ENCODE results near the gene SCCPDH. TPM values are rescaled to one million over a fixed set of nuclear protein-coding genes. Genes with fewer than 3 reads are reported as not detected.

SCCPDH gene
- total RNA-seq, 1 donor from 2014 or later: 31.4 TPM

DNA sequence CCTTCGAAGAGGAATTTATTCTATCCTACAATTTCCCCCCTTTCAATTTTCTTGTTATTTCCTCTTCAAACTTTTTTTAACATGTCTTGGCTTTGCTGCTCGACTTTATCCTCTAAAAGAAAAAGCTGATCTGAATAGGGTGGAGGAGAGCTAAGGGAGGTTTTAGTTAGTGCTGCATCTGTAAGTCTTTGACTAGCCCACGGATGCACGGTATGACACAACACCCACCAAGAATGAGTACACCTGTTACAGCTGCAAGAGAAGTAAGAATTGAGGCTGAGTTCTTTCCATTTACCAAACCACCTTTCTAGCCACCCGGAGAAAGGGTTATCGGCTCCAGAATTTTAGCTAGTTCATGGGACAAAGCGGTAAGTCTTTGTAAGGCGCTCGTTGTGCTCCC, 23.8 kb downstream of the SCCPDH start:
- no peak for DNase-seq (ENCODE audit: extremely low read depth, low read depth, low spot score)

GRCh38 chr1:246748867-246749266, 24.7 kb downstream of the SCCPDH start:
- no peak for DNase-seq (ENCODE audit: extremely low read depth, low read depth, low spot score)

DNA sequence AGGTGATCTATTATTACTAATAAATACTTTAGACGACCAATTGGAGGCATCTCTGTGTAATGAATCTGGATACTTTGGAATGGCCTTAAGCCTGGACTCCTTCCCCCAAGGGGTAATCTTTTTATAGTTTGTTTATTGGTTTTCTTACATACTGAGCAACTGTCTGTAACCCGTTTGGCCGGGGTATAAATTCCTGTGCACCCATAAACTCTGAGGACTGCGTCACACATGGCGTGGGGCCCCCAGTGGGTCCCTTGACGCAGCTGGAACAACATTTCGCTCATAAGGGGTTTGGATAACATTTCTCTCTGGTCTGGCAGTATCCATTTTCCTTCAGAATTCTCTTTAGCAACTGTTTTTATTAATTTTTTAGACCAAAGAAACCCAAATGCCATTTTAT, 26.5 kb downstream of the SCCPDH start:
- DNase-seq (ENCODE audit: extremely low read depth, low read depth, low spot score): no peak

DNA sequence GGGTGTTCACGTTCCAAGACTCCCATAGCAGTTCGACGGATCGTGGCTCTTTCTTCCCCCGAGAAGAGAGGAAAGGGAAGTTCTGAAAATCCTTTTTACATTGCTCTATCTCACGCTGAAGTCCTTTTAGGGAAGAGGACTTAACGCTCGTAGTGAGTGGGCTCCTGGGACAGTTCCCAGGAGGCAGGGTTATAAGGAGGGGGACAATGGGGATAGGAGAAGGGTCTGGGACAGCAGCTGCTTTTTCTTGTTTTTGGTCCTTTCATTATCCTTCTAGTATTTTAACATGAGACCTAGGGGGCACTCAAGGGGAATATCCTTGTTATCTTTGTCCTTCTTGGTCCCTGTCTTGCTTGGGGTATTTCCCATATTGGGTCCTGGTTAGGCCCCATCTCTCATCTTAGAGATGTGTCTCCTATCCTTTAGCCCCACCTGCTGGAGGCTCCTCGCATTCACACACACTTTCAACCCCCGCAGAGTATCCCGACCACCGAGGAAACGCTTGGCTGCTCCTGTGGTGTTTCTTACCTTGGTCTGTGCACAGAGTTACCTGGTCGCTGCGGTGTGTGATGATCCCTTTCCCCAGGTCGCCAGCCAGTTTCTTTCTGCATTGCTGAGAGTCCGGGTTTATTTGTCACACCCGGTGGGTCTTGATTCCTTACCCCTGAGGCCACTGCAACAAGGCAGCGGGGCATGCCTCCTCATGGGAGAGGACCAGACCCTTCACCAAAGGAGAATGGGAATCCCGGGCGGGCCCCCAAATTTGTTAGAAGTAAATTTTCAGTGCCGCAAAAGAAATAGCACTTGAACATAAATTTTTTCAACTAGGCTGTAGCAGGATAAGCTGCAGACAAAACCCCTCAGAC, 29.7 kb downstream of the SCCPDH start:
- peak; percentile 23 for DNase-seq (ENCODE audit: extremely low read depth, low read depth, low spot score)

DNA sequence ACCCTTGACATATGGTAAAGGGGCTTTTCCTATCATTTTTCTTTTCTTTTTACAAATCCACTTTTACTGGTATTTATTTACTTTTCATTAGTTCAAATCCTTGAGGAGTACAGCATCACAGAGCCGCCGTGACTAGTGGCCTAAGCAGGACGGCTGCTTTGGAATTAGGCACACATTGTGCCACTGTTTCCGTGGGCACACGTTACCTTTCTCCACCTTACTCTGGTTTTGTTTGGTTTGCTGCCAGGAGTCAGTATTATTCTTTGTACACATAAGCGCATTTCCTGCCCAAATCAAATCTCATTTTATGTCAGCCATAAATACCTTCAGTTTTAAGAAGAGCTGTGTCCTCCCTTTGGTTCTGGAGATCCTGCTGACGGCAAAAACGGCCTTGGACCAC, 31.2 kb downstream of the SCCPDH start:
- no peak for DNase-seq (ENCODE audit: extremely low read depth, low read depth, low spot score)

DNA sequence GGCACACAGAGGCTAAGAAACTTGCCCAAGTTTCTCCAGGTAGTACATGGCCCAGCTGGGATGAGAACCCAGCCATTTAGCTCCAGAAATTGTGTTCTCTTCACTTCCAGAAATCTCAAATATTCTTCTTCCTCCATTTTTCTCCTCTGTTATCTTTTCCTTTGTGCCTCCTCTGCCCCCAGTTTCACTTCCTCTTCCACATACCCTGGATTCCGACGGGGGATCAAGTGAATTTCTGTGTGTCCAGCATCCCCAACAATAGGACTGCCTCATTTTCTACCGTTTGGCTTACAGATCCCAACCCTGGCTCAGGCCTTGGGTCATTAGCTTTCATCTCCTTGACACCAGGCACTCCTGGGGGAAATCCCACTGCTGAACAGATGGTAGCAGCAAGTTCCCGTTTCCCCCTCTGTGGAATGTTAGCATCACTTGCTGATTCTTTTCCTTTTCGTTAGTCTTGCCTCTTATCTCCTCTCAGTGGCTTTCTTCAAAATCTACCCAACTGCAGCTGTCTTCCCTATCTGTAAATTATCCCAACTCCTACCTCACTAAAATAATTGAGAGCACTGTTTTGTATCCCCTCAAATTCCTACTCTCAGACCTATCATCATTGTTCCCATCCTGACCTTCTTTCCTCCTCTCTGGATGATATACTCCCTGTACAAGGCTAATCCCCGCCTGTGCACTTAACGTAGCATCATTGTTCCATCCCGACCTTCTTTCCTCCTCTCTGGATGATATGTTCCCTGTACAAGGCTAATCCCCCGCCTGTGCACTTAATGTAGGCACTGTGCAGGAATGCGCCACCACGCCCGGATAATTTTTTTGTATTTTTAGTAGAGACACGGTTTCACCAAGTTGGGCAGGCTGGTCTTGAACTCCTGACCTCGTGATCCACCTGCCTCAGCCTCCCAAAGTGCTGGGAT, 36.5 kb downstream of the SCCPDH start:
- DNase-seq (ENCODE audit: extremely low read depth, low read depth, low spot score): no peak

DNA sequence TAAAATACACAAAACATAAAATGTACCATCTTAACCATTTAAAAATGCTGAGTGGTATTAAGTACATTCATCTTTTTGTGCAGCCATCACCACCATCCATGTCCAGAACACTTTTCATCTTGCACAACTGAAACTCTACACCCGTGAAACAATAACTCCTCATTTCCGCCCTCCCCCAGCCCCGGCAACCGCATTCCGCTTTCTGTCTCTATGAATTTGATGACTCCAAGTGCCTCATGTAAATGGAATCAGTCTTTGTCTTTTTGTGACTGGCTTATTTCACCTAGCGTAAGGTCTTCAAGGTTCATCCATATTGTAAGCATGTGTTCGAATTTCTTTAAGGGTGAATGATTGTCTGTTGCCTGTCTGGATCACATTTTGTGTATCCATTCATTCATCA, 37.2 kb downstream of the SCCPDH start:
- DNase-seq (ENCODE audit: extremely low read depth, low read depth, low spot score): no peak

GRCh38 chr1:246765521-246765920, 41.3 kb downstream of the SCCPDH start:
- DNase-seq (ENCODE audit: extremely low read depth, low read depth, low spot score): no peak

GRCh38 chr1:246768403-246769020, 44.3 kb downstream of the SCCPDH start:
- no peak for DNase-seq (ENCODE audit: extremely low read depth, low read depth, low spot score)

DNA sequence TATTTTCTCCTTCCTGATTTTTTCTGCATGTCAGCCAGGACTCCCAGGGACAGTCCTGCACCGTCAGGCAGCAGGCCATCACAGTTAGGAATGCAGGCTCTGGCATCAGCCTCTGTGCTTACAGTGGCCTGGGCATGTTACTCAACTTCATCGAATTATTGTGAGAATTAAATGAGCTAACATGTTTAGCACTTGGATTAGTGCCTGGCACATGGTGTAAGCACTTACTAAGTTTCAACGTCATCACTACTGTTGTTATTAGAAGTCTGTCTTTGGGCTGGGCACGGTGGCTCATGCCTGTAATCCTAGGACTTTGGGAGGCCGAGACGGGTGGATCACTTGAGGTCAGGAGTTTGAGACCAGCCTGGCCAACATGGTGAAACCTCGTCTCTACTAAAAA, 45.1 kb downstream of the SCCPDH start:
- DNase-seq (ENCODE audit: extremely low read depth, low read depth, low spot score): no peak

DNA sequence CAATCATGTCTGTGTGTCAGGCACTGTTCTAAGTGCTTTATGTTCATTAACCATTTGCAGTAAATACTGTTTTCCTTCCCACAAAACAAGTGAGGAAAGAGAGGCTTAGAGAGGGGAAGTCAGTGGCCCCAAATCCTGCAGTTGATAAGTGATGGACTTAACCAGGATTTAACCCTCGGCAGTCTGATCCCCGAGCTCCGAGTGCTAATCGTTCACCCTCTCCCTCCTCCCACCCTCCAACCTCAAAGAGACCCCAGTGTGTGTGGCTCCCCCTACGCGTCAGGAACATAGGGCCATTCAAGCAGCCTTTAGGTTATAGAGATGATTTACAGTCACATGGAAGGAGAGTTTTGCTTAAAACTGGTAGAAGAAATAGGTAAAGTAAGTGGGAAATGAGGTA, 47.2 kb downstream of the SCCPDH start:
- DNase-seq (ENCODE audit: extremely low read depth, low read depth, low spot score): no peak

DNA sequence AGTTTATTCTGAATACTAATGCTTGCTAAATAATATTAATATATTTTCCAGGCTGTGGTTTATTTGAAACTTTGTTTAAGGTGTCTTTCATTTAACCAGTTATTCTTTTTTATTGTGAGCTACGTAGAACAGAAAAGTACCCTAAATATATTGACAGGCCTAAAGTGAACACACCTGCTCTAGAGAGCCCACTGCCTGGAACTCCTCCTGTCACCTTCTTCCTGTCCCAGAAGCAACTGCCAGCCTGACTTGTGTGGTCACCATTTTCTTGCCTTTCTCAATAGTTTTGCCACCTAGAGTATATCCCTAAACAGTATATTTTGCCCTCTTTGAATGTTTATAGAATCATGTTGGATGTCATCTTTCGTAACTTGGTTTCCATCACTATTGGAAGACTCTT, 48.5 kb downstream of the SCCPDH start:
- DNase-seq (ENCODE audit: extremely low read depth, low read depth, low spot score): no peak

DNA sequence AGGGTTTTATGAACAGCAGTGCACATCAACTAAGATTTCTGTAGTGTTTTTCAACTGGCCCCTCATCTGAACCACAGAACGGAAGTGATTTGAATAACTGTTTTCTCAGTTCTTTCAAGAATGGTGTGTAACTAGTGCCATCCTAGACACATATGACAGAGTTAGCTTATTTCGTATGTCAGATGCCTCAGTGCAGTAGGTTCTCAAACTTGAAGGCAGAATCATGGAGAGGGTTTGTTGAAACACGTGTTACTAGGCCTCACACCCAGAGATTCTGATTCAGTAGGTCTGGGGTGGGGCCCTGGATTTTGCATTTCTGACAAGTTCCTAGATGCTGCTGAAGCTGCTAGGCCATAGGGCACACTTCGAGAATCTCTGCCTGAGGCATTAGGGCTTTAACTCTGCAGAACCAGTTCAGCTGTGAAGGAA, 49.0 kb downstream of the SCCPDH start:
- no peak for DNase-seq (ENCODE audit: extremely low read depth, low read depth, low spot score)

DNA sequence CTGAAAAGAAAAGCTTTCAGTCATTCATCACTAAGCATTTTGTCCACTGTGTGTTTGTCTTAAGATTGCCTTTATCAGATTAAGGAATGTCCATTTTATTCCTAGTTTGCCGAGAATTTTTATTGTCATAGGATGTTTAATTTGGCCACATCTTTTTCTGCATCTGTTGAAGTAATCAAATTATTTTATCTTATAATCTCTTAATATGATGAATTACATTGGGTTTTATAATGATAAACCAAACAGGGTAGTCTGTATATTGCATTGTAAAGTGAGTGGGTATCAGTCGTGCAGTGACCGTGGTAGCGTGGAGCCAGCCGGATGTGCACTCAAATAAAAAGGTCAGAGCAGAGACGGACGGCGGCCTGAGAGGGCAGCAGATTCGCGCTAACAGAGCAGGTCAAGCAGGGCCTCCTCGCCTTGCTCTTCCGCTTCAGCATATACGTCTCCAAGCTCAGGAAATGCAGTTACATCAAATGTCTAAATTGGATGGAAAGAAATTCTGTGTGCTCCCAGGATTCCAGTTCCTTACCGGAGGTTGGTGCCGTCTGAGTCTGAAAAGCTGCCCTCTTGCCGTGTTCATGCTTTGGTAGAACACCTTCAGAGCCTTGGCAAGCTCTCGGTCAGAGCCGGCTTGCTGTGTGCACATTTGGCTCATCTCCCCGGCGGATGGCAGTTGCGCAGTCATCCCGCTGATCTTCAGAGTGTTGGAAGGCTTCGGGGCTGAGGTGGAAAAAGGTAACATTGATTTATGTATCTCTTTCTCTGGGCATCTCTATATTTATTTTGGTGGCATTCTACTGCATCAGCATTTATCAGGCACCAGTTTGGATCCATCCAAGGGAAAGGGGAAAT, 51.5 kb downstream of the SCCPDH start:
- DNase-seq (ENCODE audit: extremely low read depth, low read depth, low spot score): no peak

DNA sequence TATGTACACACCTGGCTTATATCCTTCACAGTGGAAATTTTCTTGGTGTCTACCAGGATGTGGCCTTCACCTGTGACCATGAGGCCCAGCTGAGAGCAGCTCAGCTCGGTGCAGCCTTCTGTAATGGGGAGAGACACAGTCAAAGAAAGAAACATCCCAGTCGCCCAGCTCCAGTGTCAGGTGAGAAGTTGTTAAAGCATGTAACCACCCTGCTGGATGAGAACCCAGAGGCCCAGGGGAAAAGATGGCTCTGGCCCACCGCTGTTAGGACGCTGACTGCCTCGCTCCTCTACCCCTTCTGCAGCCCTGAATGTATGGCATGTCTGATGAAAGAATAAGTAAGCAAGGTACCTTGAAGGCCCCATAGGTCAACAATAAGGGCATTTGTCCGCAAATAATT, 52.7 kb downstream of the SCCPDH start:
- DNase-seq (ENCODE audit: extremely low read depth, low read depth, low spot score): no peak

GRCh38 chr1:246778663-246779062, 54.5 kb downstream of the SCCPDH start:
- DNase-seq (ENCODE audit: extremely low read depth, low read depth, low spot score): no peak

DNA sequence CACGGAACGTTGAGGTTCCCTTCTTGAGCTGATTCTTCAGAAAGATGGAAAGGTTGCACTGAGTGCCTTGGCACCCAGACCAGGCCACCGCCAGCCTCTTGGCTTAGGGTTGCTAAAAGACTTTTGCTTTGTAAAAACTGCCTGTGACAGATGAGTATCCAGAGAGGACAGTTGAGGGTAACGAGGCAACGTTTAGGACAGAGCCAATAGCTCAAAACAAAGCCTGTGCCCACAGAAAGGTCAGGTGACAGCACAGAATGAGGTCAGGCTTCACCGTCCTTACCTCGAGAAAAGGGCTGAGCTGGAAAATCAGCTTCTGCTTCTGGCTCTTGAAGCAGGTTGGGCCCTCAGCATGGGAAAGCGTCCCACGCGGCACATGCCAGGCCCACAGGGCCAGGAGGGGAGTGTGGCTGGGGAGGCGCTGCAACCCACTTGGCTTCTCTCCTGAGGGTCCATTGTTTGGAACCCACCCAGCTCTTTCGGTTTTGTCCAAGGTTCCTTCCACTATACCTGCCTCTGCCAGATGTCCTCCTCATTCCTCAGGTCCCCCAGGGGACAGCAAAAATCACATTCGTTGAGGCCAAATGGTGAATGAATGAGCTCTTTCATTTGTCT, 55.5 kb downstream of the SCCPDH start:
- DNase-seq (ENCODE audit: extremely low read depth, low read depth, low spot score): no peak

DNA sequence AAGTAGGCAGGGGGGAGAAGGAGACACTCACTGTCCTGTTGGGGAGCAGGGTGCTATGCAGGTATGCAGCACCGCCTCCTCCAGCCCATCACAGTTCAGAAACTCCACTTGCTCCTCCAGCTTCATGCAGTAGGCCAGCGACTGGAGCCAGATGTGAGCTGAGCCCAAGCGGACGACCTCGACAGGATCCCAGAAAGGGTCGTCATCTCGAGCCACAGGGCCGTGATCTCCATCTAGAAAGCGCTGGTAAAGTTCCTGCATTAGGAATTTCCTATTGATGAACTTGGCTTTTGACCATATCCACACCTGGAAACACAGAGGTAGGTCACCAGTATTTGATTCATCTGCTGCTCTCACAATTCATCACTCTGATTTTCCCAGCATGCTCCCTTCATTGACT, 56.1 kb downstream of the SCCPDH start:
- DNase-seq (ENCODE audit: extremely low read depth, low read depth, low spot score): no peak

DNA sequence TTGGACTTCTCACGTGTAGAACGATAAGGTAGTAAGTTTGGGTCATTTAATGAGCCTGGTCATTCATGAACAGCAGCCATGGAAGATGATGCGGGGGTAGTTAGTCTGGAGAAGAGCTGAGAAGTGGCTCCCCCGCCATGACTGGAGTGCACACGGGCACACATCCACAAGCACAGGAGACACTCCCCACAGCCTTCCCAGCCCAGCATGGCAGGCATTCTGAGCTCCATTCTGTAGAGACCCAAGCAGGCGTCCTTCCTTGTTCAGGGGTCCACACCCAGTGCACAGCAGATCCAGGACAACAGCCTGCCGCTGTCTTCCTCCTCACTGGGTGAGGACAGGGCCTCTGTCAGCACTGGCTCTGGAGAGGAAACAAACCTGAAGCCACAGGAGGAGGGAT, 57.0 kb downstream of the SCCPDH start:
- DNase-seq (ENCODE audit: extremely low read depth, low read depth, low spot score): no peak
